HCT116 (cell line): ENCODE data around the gene YTHDC2. TPM values are rescaled to one million over a fixed set of nuclear protein-coding genes. Genes with fewer than 3 reads are reported as not detected.

Source experiments
- ATAC-seq: fragments of 200-7000 bp; cut with Tn5 transposase; 2 replicates; pipeline ENCODE4 v1.9.1; 2020; ENCODE audit warnings: mild to moderate bottlenecking, moderate library complexity
- BruUV-seq: library from RNA; stranded (reverse); fragments of 400-500 nt; replicated peaks from 2 replicates; lab custom pipeline; 2021; lab: Mats Ljungman, UMichigan
- CTCF ChIA-PET: fragments of 300-600 bp; sonication (Branson Sonifier 250); formaldehyde crosslinking; loops from one replicate; lab custom pipeline; 2021; ENCODE audit warnings: antibody characterized with exemption; lab: Charles Lee
- POLR2A ChIA-PET: fragments of 300-600, 350-600 bp; sonication (Branson Sonifier 250); formaldehyde crosslinking; loops from one replicate; lab custom pipeline; 2021; ENCODE audit warnings: antibody characterized with exemption; lab: Charles Lee
- RAD21 ChIA-PET, 2 experiments: fragments of 300-600 bp; sonication (Branson Sonifier 250); formaldehyde crosslinking; loops; one replicate each; lab custom pipeline; 2023; ENCODE audit warnings: low total read pairs in 2 of 2; ENCODE audit not compliant: uncharacterized antibody in 2 of 2, unreplicated experiment in 2 of 2, low non-redundant PET in 1 of 2; lab: Charles Lee
- DNase-seq: peaks from one replicate; pipeline ENCODE4 v3.0.0-alpha.2; 2010; ENCODE audit warnings: low read depth, low spot score
- H2AFZ ChIP-seq: fragments of 200-600 bp; shearing (Covaris generic), sonication (generic); 2 replicates; pipeline ENCODE4 v1.6.1; 2017; ENCODE audit warnings: low read depth, mixed run types, mixed read lengths, antibody characterized with exemption, low read length; ENCODE audit not compliant: poor library complexity, severe bottlenecking
- H3K27ac ChIP-seq: 2 replicates; pipeline ENCODE4 v1.5.1; 2012; ENCODE audit warnings: low read depth, low read length
- H3K27me3 ChIP-seq: fragments of 200-600 bp; sonication (generic); 2 replicates; pipeline ENCODE4 v1.6.1; 2016; ENCODE audit warnings: mixed run types, low read length, mixed read lengths; ENCODE audit not compliant: insufficient read depth
- H3K36me3 ChIP-seq, 2 experiments: fragments of 200-500 bp in 1 of 2; fragments of 200-600 bp in 1 of 2; sonication (Bioruptor generic) in 1 of 2; sonication (generic) in 1 of 2; 2 replicates each; pipeline versions ENCODE4 v1.5.1 to v1.6.1; 2014 to 2016; ENCODE audit warnings: low read length in 2 of 2, inconsistent platforms in 1 of 2, mixed read lengths in 1 of 2, mixed run types in 1 of 2; ENCODE audit not compliant: insufficient read depth in 2 of 2, control insufficient read depth in 1 of 2
- H3K4me1 ChIP-seq, 2 experiments: fragments of 200-600 bp in 1 of 2; sonication (generic) in 1 of 2; 2 replicates each; pipeline versions ENCODE4 v1.5.1 to v1.6.1; 2012 to 2017; ENCODE audit warnings: low read length in 2 of 2, inconsistent platforms in 1 of 2, mild to moderate bottlenecking in 1 of 2, mixed read lengths in 1 of 2, mixed run types in 1 of 2, moderate library complexity in 1 of 2; ENCODE audit not compliant: insufficient read depth in 2 of 2, control insufficient read depth in 1 of 2
- H3K4me2 ChIP-seq: fragments of 200-600 bp; sonication (generic); 2 replicates; pipeline ENCODE4 v1.6.1; 2017; ENCODE audit warnings: mixed run types, low read length, mixed read lengths
- H3K4me3 ChIP-seq, 2 experiments: fragments of 200-600 bp in 1 of 2; sonication (generic) in 1 of 2; replicated peaks in 1 of 2; 2 replicates each; pipeline ENCODE4 v1.5.1; 2011 to 2016; ENCODE audit warnings: low read length in 2 of 2, control low read depth in 1 of 2, low read depth in 1 of 2, mild to moderate bottlenecking in 1 of 2, mixed read lengths in 1 of 2, mixed run types in 1 of 2
- H3K79me2 ChIP-seq: fragments of 200-600 bp; sonication (generic); 2 replicates; pipeline ENCODE4 v1.6.1; 2017; ENCODE audit warnings: mild to moderate bottlenecking, mixed run types, low read length, moderate library complexity, mixed read lengths; ENCODE audit not compliant: insufficient read depth
- H3K9ac ChIP-seq: fragments of 200-600 bp; sonication (generic); 2 replicates; pipeline ENCODE4 v1.6.1; 2016; ENCODE audit warnings: low read length, mixed read lengths
- H3K9me2 ChIP-seq: fragments of 200-600 bp; sonication (generic), shearing (Covaris generic); 2 replicates; pipeline ENCODE4 v1.6.1; 2017; ENCODE audit warnings: mixed run types, mild to moderate bottlenecking, moderate library complexity; ENCODE audit not compliant: insufficient read depth
- H3K9me3 ChIP-seq, 2 experiments: fragments of 200-500 bp in 1 of 2; fragments of 200-600 bp in 1 of 2; sonication (Bioruptor generic) in 1 of 2; sonication (generic) in 1 of 2; 2 replicates each; pipeline ENCODE4 v1.6.1; 2014 to 2017; ENCODE audit warnings: low read length in 2 of 2, mixed read lengths in 2 of 2, inconsistent platforms in 1 of 2, low read depth in 1 of 2, mild to moderate bottlenecking in 1 of 2, mixed run types in 1 of 2, moderate library complexity in 1 of 2; ENCODE audit not compliant: control insufficient read depth in 1 of 2, insufficient read depth in 1 of 2
- H4K20me1 ChIP-seq: fragments of 200-600 bp; sonication (generic), shearing (Covaris generic); 2 replicates; pipeline ENCODE4 v1.6.1; 2017; ENCODE audit warnings: mixed run types, mild to moderate bottlenecking, moderate library complexity; ENCODE audit not compliant: insufficient read depth
- CBX3 ChIP-seq: IDR thresholded peaks from 2 replicates; pipeline ENCODE4 v1.6.1; 2012; ENCODE audit warnings: low read depth
- CTCF ChIP-seq, 3 experiments: fragments of 200-600 bp in 1 of 3; sonication (generic) in 1 of 3; IDR thresholded peaks in 2 of 3; conservative IDR thresholded peaks in 1 of 3; 2 replicates each; pipeline ENCODE4 v1.5.1; 2012 to 2017; ENCODE audit warnings: low read depth in 2 of 3, low read length in 2 of 3, antibody characterized with exemption in 1 of 3, borderline replicate concordance in 1 of 3, control low read depth in 1 of 3, mild to moderate bottlenecking in 1 of 3, mixed read lengths in 1 of 3, mixed run types in 1 of 3, moderate library complexity in 1 of 3; ENCODE audit not compliant: insufficient read depth in 1 of 3
- EGR1 ChIP-seq: IDR thresholded peaks from 2 replicates; pipeline ENCODE4 v1.6.1; 2012; ENCODE audit warnings: low read depth
- ELF1 ChIP-seq: IDR thresholded peaks from 2 replicates; pipeline ENCODE4 v1.6.1; 2012; ENCODE audit warnings: low read depth, borderline replicate concordance
- EZH2 ChIP-seq: fragments of 200-600 bp; sonication (generic); IDR thresholded peaks from 2 replicates; pipeline ENCODE4 v1.6.1; 2017; ENCODE audit warnings: antibody characterized with exemption, mixed run types
- EZH2phosphoT487 ChIP-seq: fragments of 200-600 bp; IDR thresholded peaks from 2 replicates; pipeline ENCODE4 v1.6.1; 2018; ENCODE audit warnings: antibody characterized with exemption, borderline replicate concordance
- FOSL1 ChIP-seq: IDR thresholded peaks from 2 replicates; pipeline ENCODE4 v1.6.1; 2012; ENCODE audit warnings: low read depth
- JUND ChIP-seq: IDR thresholded peaks from 2 replicates; pipeline ENCODE4 v1.6.1; 2012
- MAX ChIP-seq: IDR thresholded peaks from 2 replicates; pipeline ENCODE4 v1.6.1; 2012
- POLR2A ChIP-seq: IDR thresholded peaks from 2 replicates; pipeline ENCODE4 v1.7.0; 2011; ENCODE audit warnings: borderline replicate concordance; ENCODE audit not compliant: insufficient read depth, insufficient read length; ENCODE audit errors: extremely low read depth
- RAD21 ChIP-seq: IDR thresholded peaks from 2 replicates; pipeline ENCODE4 v1.6.1; 2012; ENCODE audit warnings: low read depth, mild to moderate bottlenecking
- SP1 ChIP-seq: IDR thresholded peaks from 2 replicates; pipeline ENCODE4 v1.6.1; 2012; ENCODE audit warnings: low read depth
- SRF ChIP-seq: IDR thresholded peaks from 2 replicates; pipeline ENCODE4 v1.6.1; 2012; ENCODE audit warnings: low read depth
- TCF7L2 ChIP-seq: IDR thresholded peaks from 2 replicates; pipeline ENCODE4 v1.7.0; 2011; ENCODE audit warnings: borderline replicate concordance, inconsistent platforms; ENCODE audit not compliant: insufficient read depth, insufficient read length; ENCODE audit errors: extremely low read depth
- YY1 ChIP-seq: IDR thresholded peaks from 2 replicates; pipeline ENCODE4 v1.6.1; 2011; ENCODE audit warnings: low read length, low read depth, moderate library complexity, mild to moderate bottlenecking; ENCODE audit not compliant: insufficient replicate concordance; ENCODE audit errors: extremely low read depth
- ZBTB33 ChIP-seq: IDR thresholded peaks from 2 replicates; pipeline ENCODE4 v1.6.1; 2011; ENCODE audit warnings: mild to moderate bottlenecking, low read length, moderate library complexity; ENCODE audit not compliant: insufficient replicate concordance; ENCODE audit errors: extremely low read depth
- ZFX ChIP-seq: fragments of 450-650 bp; IDR thresholded peaks from 2 replicates; pipeline ENCODE4 v1.6.1; 2017
- ZNF274 ChIP-seq: fragments of 200-500 bp; sonication (Bioruptor generic); IDR thresholded peaks from 2 replicates; pipeline ENCODE4 v1.6.1; 2014; ENCODE audit warnings: mild to moderate bottlenecking, low read depth, low read length, inconsistent platforms
- intact Hi-C: fragments of 100-400 bp; cut with micrococcal nuclease; formaldehyde crosslinking; loops from 2 replicates; pipeline ENCODE4 v1.10.0; 2022
- total RNA-seq: library from RNA; stranded (reverse); gene quantifications from one replicate; pipeline ENCODE4 v1.2.1, GENCODE V29; 2021; ENCODE audit not compliant: unreplicated experiment
- TF ChIP-seq, protein P1 (sequence below): IDR thresholded peaks from 2 replicates; pipeline ENCODE4 v1.6.1; 2012; ENCODE audit warnings: low read depth

Gene YTHDC2
- total RNA-seq, 1 experiment from 2014 or later = 22.2 TPM

DNA sequence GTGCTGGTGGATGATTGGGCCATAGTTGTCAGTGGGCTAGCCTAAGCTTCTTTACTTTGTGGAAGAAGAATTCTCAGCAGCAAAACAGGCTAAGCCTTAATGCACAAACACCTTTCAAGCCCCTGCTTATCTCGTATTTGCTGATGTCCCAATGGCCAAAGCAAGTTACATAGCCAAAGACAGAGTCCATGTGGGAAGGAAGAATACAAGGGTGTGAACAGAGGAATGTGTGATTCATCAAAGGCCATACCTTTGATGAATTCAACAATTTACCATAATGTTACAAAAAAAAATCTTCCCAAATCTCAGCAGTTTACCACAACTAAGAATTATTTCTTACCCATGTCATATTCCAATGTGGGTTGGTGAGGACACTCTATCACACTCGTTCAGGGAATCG lies 1.2 kb upstream of the YTHDC2 start:
- Histone ChIP-seq H3K9ac (no peak overlapping the region), H3K4me1 (peaks cover 0 to 15% of the 10 kb centered on the region in 2 experiments; a peak in 2 of 4 replicates), H3K27me3 (no peaks in the 10 kb centered on the region), H3K36me3 (peaks cover 0 to 2% of the 10 kb centered on the region in 2 experiments; a peak in 2 of 4 replicates), H3K27ac (no peak overlapping the region), H3K4me2 (0 out of 2 replicates have a peak overlapping the region, but pooled peaks have one; percentile 70), H2AFZ (peak overlapping the region; percentile 79), H3K4me3 (0 out of 4 replicates have a peak overlapping the region, but pooled peaks of 1 of the 2 experiments have one; percentile 84), H4K20me1 (no peaks in the 10 kb centered on the region), H3K9me3 (peaks cover 0 to 6% of the 10 kb centered on the region in 2 experiments; a peak in 1 of 4 replicates), H3K9me2 (no peaks in the 10 kb centered on the region), H3K79me2 (peaks cover 37% of the 10 kb centered on the region)
- intact Hi-C loops = loop anchor here (5.0 kb wide), 2 partner anchors 95 to 305 kb away; no protein-coding TSS in a partner anchor
- RAD21 ChIA-PET = no interaction called here
- BruUV-seq = no TSS peak
- DNase-seq (no peak), ATAC-seq (no peak)
- POLR2A ChIA-PET = interaction anchor here (0.6 kb wide), 1 partner anchor 178 kb away, joined by 4 read pairs; no protein-coding TSS in a partner anchor
- no peak for TF ChIP-seq EZH2
- TF ChIP-seq SP1 = no peak
- TF ChIP-seq YY1 = no peak
- TF ChIP-seq CBX3 = no peak
- no peak for TF ChIP-seq EZH2phosphoT487
- no peak for TF ChIP-seq CTCF (IDR thresholded peaks at IDR 0.05 in 2 of 3, conservative IDR thresholded peaks at IDR 0.05 in 1 of 3; ENCODE audit: borderline replicate concordance in 1 of 3, insufficient read depth in 1 of 3, low read depth in 2 of 3, low read length in 2 of 3)
- TF ChIP-seq RAD21 = no peak
- TF ChIP-seq TCF7L2 = no peak
- no peak for TF ChIP-seq ZFX
- no peak for TF ChIP-seq ELF1
- no peak for TF ChIP-seq ZBTB33
- no peak for TF ChIP-seq ZNF274
- TF ChIP-seq POLR2A = no peak
- no peak for TF ChIP-seq SRF
- TF ChIP-seq EGR1 = no peak
- TF ChIP-seq, protein P1, sequence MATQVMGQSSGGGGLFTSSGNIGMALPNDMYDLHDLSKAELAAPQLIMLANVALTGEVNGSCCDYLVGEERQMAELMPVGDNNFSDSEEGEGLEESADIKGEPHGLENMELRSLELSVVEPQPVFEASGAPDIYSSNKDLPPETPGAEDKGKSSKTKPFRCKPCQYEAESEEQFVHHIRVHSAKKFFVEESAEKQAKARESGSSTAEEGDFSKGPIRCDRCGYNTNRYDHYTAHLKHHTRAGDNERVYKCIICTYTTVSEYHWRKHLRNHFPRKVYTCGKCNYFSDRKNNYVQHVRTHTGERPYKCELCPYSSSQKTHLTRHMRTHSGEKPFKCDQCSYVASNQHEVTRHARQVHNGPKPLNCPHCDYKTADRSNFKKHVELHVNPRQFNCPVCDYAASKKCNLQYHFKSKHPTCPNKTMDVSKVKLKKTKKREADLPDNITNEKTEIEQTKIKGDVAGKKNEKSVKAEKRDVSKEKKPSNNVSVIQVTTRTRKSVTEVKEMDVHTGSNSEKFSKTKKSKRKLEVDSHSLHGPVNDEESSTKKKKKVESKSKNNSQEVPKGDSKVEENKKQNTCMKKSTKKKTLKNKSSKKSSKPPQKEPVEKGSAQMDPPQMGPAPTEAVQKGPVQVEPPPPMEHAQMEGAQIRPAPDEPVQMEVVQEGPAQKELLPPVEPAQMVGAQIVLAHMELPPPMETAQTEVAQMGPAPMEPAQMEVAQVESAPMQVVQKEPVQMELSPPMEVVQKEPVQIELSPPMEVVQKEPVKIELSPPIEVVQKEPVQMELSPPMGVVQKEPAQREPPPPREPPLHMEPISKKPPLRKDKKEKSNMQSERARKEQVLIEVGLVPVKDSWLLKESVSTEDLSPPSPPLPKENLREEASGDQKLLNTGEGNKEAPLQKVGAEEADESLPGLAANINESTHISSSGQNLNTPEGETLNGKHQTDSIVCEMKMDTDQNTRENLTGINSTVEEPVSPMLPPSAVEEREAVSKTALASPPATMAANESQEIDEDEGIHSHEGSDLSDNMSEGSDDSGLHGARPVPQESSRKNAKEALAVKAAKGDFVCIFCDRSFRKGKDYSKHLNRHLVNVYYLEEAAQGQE = no peak
- TF ChIP-seq MAX = no peak
- no peak for TF ChIP-seq JUND
- TF ChIP-seq FOSL1 = no peak
- CTCF ChIA-PET = no interaction called here
